Measurements from ENCODE around the gene ATP5IF1. TPM values are rescaled to one million over a fixed set of nuclear protein-coding genes. Genes with fewer than 3 reads are reported as not detected.

ATP5IF1 gene
- total and polyA plus RNA-seq, 4 donors = 90.2 to 758 (median 142) TPM

DNA sequence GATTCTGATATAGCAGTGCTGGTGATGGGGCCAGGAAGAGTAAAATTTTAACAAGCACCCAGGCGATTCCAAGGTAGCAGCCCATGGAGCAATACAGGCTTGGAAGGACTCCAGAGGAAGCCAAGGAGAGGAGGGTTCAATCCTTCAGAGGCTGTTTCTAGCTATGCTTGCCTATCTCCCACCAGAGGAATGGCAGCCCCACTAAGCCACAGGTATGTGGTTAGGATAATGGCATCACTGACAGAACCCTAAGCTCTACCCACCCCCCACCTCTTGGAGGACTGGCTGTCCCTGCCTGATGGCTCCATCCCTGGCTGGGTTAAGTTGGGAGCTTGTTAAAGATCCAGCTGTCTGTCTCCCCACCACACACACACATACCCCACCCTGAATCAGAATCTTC, 40.1 kb upstream of the ATP5IF1 start:
- no peak for ATAC-seq (ENCODE audit: insufficient read depth, low FRiP score)

DNA sequence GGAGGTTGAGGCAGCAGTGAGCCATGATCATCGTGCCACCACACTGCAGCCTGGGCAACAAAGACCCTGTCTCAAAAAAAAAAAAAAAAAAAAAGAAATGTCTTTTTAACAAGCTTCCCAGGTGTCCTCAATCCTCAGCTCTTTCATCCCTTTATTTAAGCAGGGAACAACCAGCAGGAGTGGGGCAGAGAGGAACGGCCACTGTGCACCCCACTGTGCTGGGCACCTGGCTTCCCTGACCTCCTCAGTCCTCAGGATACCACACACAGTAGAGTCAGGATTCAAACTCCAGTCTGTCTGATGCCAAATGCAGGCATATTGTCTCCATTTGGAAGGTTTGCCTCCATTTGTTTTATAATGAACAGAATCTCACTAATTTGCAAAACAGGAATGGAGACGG, 39.6 kb upstream of the ATP5IF1 start:
- Histone ChIP-seq H3K4me1 (ENCODE audit: control insufficient read depth in 5 of 5, insufficient read depth in 5 of 5, low read length in 5 of 5) (peaks cover 0 to 7% (median 0%) of the 10 kb centered on the region in 5 donors), H3K4me3 (no peak overlapping the region), H3K9me3 (ENCODE audit: control insufficient read depth in 4 of 4, insufficient read depth in 3 of 4, low read length in 3 of 4) (no peaks in the 10 kb centered on the region), H3K36me3 (ENCODE audit: control insufficient read depth in 4 of 4, insufficient read depth in 4 of 4, low read length in 4 of 4) (peaks cover 15 to 32% (median 18%) of the 10 kb centered on the region in 4 donors), H3K27ac (ENCODE audit: low read depth in 1 of 2, low read length in 1 of 2) (no peak overlapping the region), H3K9ac (ENCODE audit: insufficient read depth in 1 of 2, low read length in 2 of 2) (no peak overlapping the region), H3K27me3 (ENCODE audit: control insufficient read depth in 3 of 3, insufficient read depth in 3 of 3, low read length in 2 of 3) (no peaks in the 10 kb centered on the region)
- TF ChIP-seq, protein P1, sequence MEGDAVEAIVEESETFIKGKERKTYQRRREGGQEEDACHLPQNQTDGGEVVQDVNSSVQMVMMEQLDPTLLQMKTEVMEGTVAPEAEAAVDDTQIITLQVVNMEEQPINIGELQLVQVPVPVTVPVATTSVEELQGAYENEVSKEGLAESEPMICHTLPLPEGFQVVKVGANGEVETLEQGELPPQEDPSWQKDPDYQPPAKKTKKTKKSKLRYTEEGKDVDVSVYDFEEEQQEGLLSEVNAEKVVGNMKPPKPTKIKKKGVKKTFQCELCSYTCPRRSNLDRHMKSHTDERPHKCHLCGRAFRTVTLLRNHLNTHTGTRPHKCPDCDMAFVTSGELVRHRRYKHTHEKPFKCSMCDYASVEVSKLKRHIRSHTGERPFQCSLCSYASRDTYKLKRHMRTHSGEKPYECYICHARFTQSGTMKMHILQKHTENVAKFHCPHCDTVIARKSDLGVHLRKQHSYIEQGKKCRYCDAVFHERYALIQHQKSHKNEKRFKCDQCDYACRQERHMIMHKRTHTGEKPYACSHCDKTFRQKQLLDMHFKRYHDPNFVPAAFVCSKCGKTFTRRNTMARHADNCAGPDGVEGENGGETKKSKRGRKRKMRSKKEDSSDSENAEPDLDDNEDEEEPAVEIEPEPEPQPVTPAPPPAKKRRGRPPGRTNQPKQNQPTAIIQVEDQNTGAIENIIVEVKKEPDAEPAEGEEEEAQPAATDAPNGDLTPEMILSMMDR (IDR thresholded peaks at IDR 0.05; ENCODE audit: control extremely low read depth, extremely low read depth) = no peak
- DNase-seq = no peak
- ATAC-seq (ENCODE audit: insufficient read depth, low FRiP score) = no peak
- 88 to 95% methylated on average over 3 of the region's 3 CpGs for WGBS, 2 donors

More for the DNA sequence above, 40.1 kb upstream of the ATP5IF1 start:
- Histone ChIP-seq H3K9ac (ENCODE audit: insufficient read depth in 1 of 2, low read length in 2 of 2) (no peak overlapping the region), H3K4me1 (ENCODE audit: control insufficient read depth in 5 of 5, insufficient read depth in 5 of 5, low read length in 5 of 5) (peaks cover 0 to 7% (median 0%) of the 10 kb centered on the region in 5 donors), H3K27me3 (ENCODE audit: control insufficient read depth in 3 of 3, insufficient read depth in 3 of 3, low read length in 2 of 3) (no peaks in the 10 kb centered on the region), H3K4me3 (no peak overlapping the region), H3K36me3 (ENCODE audit: control insufficient read depth in 4 of 4, insufficient read depth in 4 of 4, low read length in 4 of 4) (peaks cover 12 to 26% (median 14%) of the 10 kb centered on the region in 4 donors), H3K27ac (ENCODE audit: low read depth in 1 of 2, low read length in 1 of 2) (no peak overlapping the region), H3K9me3 (ENCODE audit: control insufficient read depth in 4 of 4, insufficient read depth in 3 of 4, low read length in 3 of 4) (no peaks in the 10 kb centered on the region)
- no peak for DNase-seq
- 85 to 92% methylated on average over 1 of the region's 1 CpG for WGBS, 2 donors
- TF ChIP-seq, protein P1 (IDR thresholded peaks at IDR 0.05; ENCODE audit: control extremely low read depth, extremely low read depth) = no peak

DNA sequence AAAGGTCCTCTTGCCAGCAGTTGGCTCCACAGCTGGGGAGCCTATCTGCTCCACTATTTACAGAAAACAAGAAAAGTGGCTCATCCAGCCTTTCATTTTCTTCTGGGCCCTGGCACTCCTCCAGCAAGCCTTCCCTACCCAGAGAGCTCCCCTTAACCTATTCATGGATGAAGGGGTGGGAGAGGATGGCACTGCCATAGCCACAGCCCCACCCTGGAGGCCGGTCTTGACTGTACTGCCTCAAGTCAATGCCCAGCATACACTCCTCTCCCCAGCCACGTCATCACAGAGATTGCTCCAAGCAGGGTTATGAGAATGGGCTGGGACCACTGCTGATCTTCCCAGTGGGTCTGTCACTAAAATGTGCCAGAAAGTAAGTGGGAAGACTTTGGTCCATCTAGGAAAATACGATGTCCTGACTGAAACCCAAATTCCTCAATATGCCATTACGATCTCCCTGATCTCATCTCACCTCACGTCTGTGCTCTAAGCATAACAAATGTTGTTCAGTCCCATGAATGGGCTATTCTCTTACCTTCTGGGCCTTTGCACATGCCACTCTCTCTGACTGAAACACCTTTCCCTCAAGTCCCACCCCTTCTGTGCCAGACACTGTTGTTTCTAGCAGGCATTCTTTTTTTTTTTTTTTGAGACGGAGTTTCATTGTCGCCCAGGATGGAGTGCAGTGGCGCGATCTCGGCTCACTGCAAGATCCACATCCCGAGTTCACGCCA, 38.1 kb upstream of the ATP5IF1 start:
- no peak for ATAC-seq (ENCODE audit: insufficient read depth, low FRiP score)
- Histone ChIP-seq H3K4me1 (ENCODE audit: control insufficient read depth in 5 of 5, insufficient read depth in 5 of 5, low read length in 5 of 5) (peaks cover 0 to 7% (median 0%) of the 10 kb centered on the region in 5 donors), H3K4me3 (no peak overlapping the region), H3K36me3 (ENCODE audit: control insufficient read depth in 4 of 4, insufficient read depth in 4 of 4, low read length in 4 of 4) (peaks cover 20 to 38% (median 22%) of the 10 kb centered on the region in 4 donors), H3K9ac (ENCODE audit: insufficient read depth in 1 of 2, low read length in 2 of 2) (no peak overlapping the region), H3K9me3 (ENCODE audit: control insufficient read depth in 4 of 4, insufficient read depth in 3 of 4, low read length in 3 of 4) (no peaks in the 10 kb centered on the region), H3K27me3 (ENCODE audit: control insufficient read depth in 3 of 3, insufficient read depth in 3 of 3, low read length in 2 of 3) (no peaks in the 10 kb centered on the region), H3K27ac (ENCODE audit: low read depth in 1 of 2, low read length in 1 of 2) (no peak overlapping the region)
- 95% methylated on average over 12 of the region's 12 CpGs for WGBS, 2 donors
- DNase-seq = no peak
- TF ChIP-seq, protein P1 (IDR thresholded peaks at IDR 0.05; ENCODE audit: control extremely low read depth, extremely low read depth) = no peak
